Neuronal stem cell (in vitro differentiated cells): ENCODE measurements around the gene CCL28.

ENCODE experiments used
- DNase-seq: peaks from one replicate; pipeline ENCODE4 v3.0.0-alpha.2; 2013; ENCODE audit warnings: low spot score
- H2AFZ ChIP-seq: one replicate; pipeline ENCODE4 v1.6.1; 2013; ENCODE audit warnings: mild to moderate bottlenecking, low read length, inconsistent platforms
- H2AK5ac ChIP-seq: 2 replicates; pipeline ENCODE4 v1.6.1; 2013; ENCODE audit warnings: low read depth, mild to moderate bottlenecking, inconsistent platforms, low read length, moderate library complexity, mixed read lengths
- H2BK120ac ChIP-seq: 2 replicates; pipeline ENCODE4 v1.6.1; 2013; ENCODE audit warnings: low read depth, mild to moderate bottlenecking, inconsistent platforms, low read length, moderate library complexity, mixed read lengths
- H2BK12ac ChIP-seq: one replicate; pipeline ENCODE4 v1.6.1; 2013; ENCODE audit warnings: low read length, inconsistent platforms
- H2BK15ac ChIP-seq: 2 replicates; pipeline ENCODE4 v1.6.1; 2013; ENCODE audit warnings: mild to moderate bottlenecking, low read length, inconsistent platforms, mixed read lengths
- H2BK5ac ChIP-seq: one replicate; pipeline ENCODE4 v1.6.1; 2013; ENCODE audit warnings: inconsistent platforms, mild to moderate bottlenecking, low read length, moderate library complexity
- H3K14ac ChIP-seq: one replicate; pipeline ENCODE4 v1.6.1; 2013; ENCODE audit warnings: low read length, inconsistent platforms
- H3K18ac ChIP-seq: 2 replicates; pipeline ENCODE4 v1.6.1; 2013; ENCODE audit warnings: low read length, inconsistent platforms
- H3K23ac ChIP-seq: 2 replicates; pipeline ENCODE4 v1.6.1; 2013; ENCODE audit warnings: low read depth, mild to moderate bottlenecking, mixed read lengths, low read length, inconsistent platforms; ENCODE audit not compliant: poor library complexity
- H3K27ac ChIP-seq: replicated peaks from 3 replicates; pipeline ENCODE4 v1.5.1; 2013; ENCODE audit warnings: low read length, inconsistent platforms
- H3K27me3 ChIP-seq, 3 experiments: 2 replicates each; pipeline ENCODE4 v1.6.1; 2013; ENCODE audit warnings: low read length in 3 of 3, mild to moderate bottlenecking in 2 of 3, inconsistent platforms in 1 of 3, low read depth in 1 of 3, mixed read lengths in 1 of 3, moderate library complexity in 1 of 3; ENCODE audit not compliant: control insufficient read depth in 3 of 3, insufficient read depth in 3 of 3
- H3K36me3 ChIP-seq, 2 donors: replicated peaks in 1 of 2; 2 replicates each; pipeline ENCODE4 v1.6.1; 2013; ENCODE audit warnings: low read length in 2 of 2; ENCODE audit not compliant: control insufficient read depth in 2 of 2, insufficient read depth in 2 of 2
- H3K4ac ChIP-seq: 2 replicates; pipeline ENCODE4 v1.6.1; 2013; ENCODE audit warnings: inconsistent platforms, mild to moderate bottlenecking, low read length, moderate library complexity
- H3K4me1 ChIP-seq, 2 donors: 1 replicate in 1 of 2; 2 replicates in 1 of 2; pipeline ENCODE4 v1.6.1; 2013; ENCODE audit warnings: low read length in 2 of 2, low read depth in 1 of 2; ENCODE audit not compliant: control insufficient read depth in 2 of 2, insufficient read depth in 1 of 2
- H3K4me2 ChIP-seq: one replicate; pipeline ENCODE4 v1.6.1; 2013; ENCODE audit warnings: mild to moderate bottlenecking, low read length, inconsistent platforms; ENCODE audit not compliant: insufficient read depth, poor library complexity, severe bottlenecking
- H3K4me3 ChIP-seq, 2 donors: 2 replicates each; pipeline ENCODE4 v1.5.1; 2013; ENCODE audit warnings: low read length in 2 of 2, mild to moderate bottlenecking in 2 of 2, inconsistent platforms in 1 of 2, moderate library complexity in 1 of 2
- H3K79me1 ChIP-seq: one replicate; pipeline ENCODE4 v1.6.1; 2013; ENCODE audit warnings: low read depth, mild to moderate bottlenecking, inconsistent platforms, low read length, moderate library complexity
- H3K9ac ChIP-seq: one replicate; pipeline ENCODE4 v1.6.1; 2013; ENCODE audit warnings: mild to moderate bottlenecking, low read depth, low read length, inconsistent platforms; ENCODE audit not compliant: poor library complexity
- H3K9me3 ChIP-seq, 2 donors: replicated peaks in 1 of 2; 2 replicates each; pipeline versions ENCODE3 to v1.6.1; 2013; ENCODE audit warnings: low read length in 2 of 2, mild to moderate bottlenecking in 2 of 2, inconsistent platforms in 1 of 2, low read depth in 1 of 2, mixed read lengths in 1 of 2, moderate library complexity in 1 of 2; ENCODE audit not compliant: control insufficient read depth in 2 of 2, insufficient read depth in 1 of 2
- H4K8ac ChIP-seq: one replicate; pipeline ENCODE4 v1.6.1; 2013; ENCODE audit warnings: low read depth, mild to moderate bottlenecking, inconsistent platforms, low read length, moderate library complexity
- H4K91ac ChIP-seq: one replicate; pipeline ENCODE4 v1.6.1; 2013; ENCODE audit warnings: low read length, low read depth, mild to moderate bottlenecking, inconsistent platforms; ENCODE audit not compliant: poor library complexity
- WGBS, 2 donors: extraction: QIAGEN DNeasy Blood & Tissue Kit; methylation state at CpG; one replicate each; pipeline ENCODE4 v1.1.7; 2013; ENCODE audit warnings: missing lambda C conversion rate in 2 of 2, mixed read lengths in 1 of 2; ENCODE audit not compliant: insufficient read length in 2 of 2, insufficient replicate concordance in 1 of 2; ENCODE audit errors: extremely low coverage in 2 of 2; 5-methylcytosine and 5-hydroxymethylcytosine counted together

The CCL28 gene

GRCh38 chr5:43335681-43336080 is 76.5 kb downstream of the CCL28 start:
- DNase-seq: no peak
- Histone ChIP-seq H2BK12ac (no peak overlapping the region), H3K27me3 (peaks cover 0 to 3% (median 0%) of the 10 kb centered on the region in 3 experiments), H3K4me1 (no peaks in the 10 kb centered on the region), H3K4me2 (no peak overlapping the region), H3K27ac (no peak overlapping the region), H2BK120ac (no peak overlapping the region), H3K23ac (no peak overlapping the region), H3K18ac (no peak overlapping the region), H2AFZ (no peak overlapping the region), H2BK5ac (no peak overlapping the region), H2BK15ac (no peak overlapping the region), H3K9ac (no peak overlapping the region), H4K8ac (no peak overlapping the region), H3K4ac (no peak overlapping the region), H2AK5ac (no peak overlapping the region), H4K91ac (no peak overlapping the region), H3K79me1 (no peaks in the 10 kb centered on the region), H3K9me3 (peaks cover 2 to 15% of the 10 kb centered on the region in 2 donors), H3K4me3 (no peak overlapping the region), H3K36me3 (no peaks in the 10 kb centered on the region), H3K14ac (no peak overlapping the region)
- WGBS, 2 donors: no CpG with 5 or more reads among the region's 4 CpGs

GRCh38 chr5:43332401-43332800 is 79.8 kb downstream of the CCL28 start:
- Histone ChIP-seq H3K4me1 (no peaks in the 10 kb centered on the region), H4K8ac (no peak overlapping the region), H4K91ac (no peak overlapping the region), H3K23ac (no peak overlapping the region), H3K4me3 (no peak overlapping the region), H3K9ac (no peak overlapping the region), H3K14ac (no peak overlapping the region), H3K27ac (no peak overlapping the region), H3K27me3 (peaks cover 0 to 5% (median 0%) of the 10 kb centered on the region in 3 experiments), H2BK15ac (no peak overlapping the region), H3K9me3 (peaks cover 4 to 19% of the 10 kb centered on the region in 2 donors), H2BK5ac (no peak overlapping the region), H3K79me1 (no peaks in the 10 kb centered on the region), H3K18ac (no peak overlapping the region), H2AFZ (no peak overlapping the region), H2BK12ac (no peak overlapping the region), H3K36me3 (no peaks in the 10 kb centered on the region), H2BK120ac (no peak overlapping the region), H3K4ac (no peak overlapping the region), H2AK5ac (no peak overlapping the region), H3K4me2 (no peak overlapping the region)
- WGBS, 2 donors: no CpG with 5 or more reads among the region's 1 CpG
- no peak for DNase-seq
